Right lobe of liver (tissue), 6 donors: ENCODE measurements around the gene C12orf42. TPM values are rescaled to one million over a fixed set of nuclear protein-coding genes. Genes with fewer than 3 reads are reported as not detected.
A peak's percentile ranks its signal among the peaks of the same experiment; 100 is the strongest.

Experiments
- ATAC-seq, 4 donors: fragments of 200-7000 bp; cut with Tn5 transposase; one replicate each; pipeline ENCODE4 v1.9.1; 2020; ENCODE audit warnings: mild to moderate bottlenecking in 4 of 4, moderate library complexity in 4 of 4
- DNase-seq, 3 donors: peaks; one replicate each; pipeline ENCODE4 v3.0.0-alpha.2; 2020
- H3K27ac ChIP-seq, 3 donors: fragments of 200-600 bp; one replicate each; pipeline ENCODE4 v1.8.0; 2022
- H3K27me3 ChIP-seq, 2 donors: fragments of 200-600 bp; one replicate each; pipeline ENCODE4 v1.8.0; 2022
- H3K36me3 ChIP-seq, 4 donors: fragments of 200-600 bp; sonication (generic) in 1 of 4; one replicate each; pipeline versions ENCODE4 v1.5.1 to v1.8.0; 2017 to 2022; ENCODE audit warnings: control low read depth in 1 of 4
- H3K4me1 ChIP-seq, 4 donors: fragments of 200-600 bp; sonication (generic) in 1 of 4; one replicate each; pipeline versions ENCODE4 v1.5.1 to v1.8.0; 2017 to 2022; ENCODE audit warnings: control low read depth in 1 of 4
- H3K4me3 ChIP-seq, 3 donors: fragments of 200-600 bp; one replicate each; pipeline ENCODE4 v1.8.0; 2022
- H3K9me3 ChIP-seq, 4 donors: fragments of 200-600 bp; sonication (generic) in 1 of 4; one replicate each; pipeline versions ENCODE4 v1.5.1 to v1.8.0; 2017 to 2022; ENCODE audit warnings: control low read depth in 1 of 4
- CTCF ChIP-seq, 4 donors: fragments of 200-600 bp in 3 of 4; fragments of 450-650 bp in 1 of 4; IDR thresholded peaks; one replicate each; pipeline versions ENCODE4 v1.5.1 to v1.8.0; 2016 to 2022; ENCODE audit warnings: antibody characterized with exemption in 4 of 4, mild to moderate bottlenecking in 2 of 4
- POLR2A ChIP-seq: fragments of 450-650 bp; IDR thresholded peaks from one replicate; pipeline ENCODE4 v1.6.1; 2017; ENCODE audit warnings: antibody characterized with exemption, mild to moderate bottlenecking
- WGBS: methylation state at CpG from one replicate; pipeline ENCODE4 v1.1.6; 2018; ENCODE audit warnings: low coverage, low lambda C conversion rate; ENCODE audit not compliant: insufficient coverage; ENCODE audit errors: missing lambda C conversion rate; 5-methylcytosine and 5-hydroxymethylcytosine counted together
- intact Hi-C, 2 donors: fragments of 100-400 bp; cut with DNase I; formaldehyde crosslinking; loops; one replicate each; pipeline versions ENCODE4 v1.11.2 to v1.14.1; 2022
- total RNA-seq, 6 experiments: library from RNA; depleted of rRNA in 2 of 6; stranded (reverse); fragments of >200 nt in 2 of 6; fragmentation: NEBNext Ultra II Directional in 3 of 6; extraction: Animal tissue kit (Norgen Biotek cat#: 25700) in 3 of 6; gene quantifications; one replicate each; pipeline versions ENCODE4 v1.1.0 to v1.2.4, GENCODE V29; 2016 to 2023
- donor health status: DM: no; HTN: yes; CAD: no.
- donor health status: DM: no; HTN: no; CAD: no.
- donor health status: DM: no; HTN: no; CAD: no.
- donor health status: DM: no; HTN: yes; CAD: no.
- donor health status: DM: no; HTN: yes; CAD: no.

The C12orf42 gene
- total RNA-seq, 6 experiments from 2014 or later = not detected

DNA sequence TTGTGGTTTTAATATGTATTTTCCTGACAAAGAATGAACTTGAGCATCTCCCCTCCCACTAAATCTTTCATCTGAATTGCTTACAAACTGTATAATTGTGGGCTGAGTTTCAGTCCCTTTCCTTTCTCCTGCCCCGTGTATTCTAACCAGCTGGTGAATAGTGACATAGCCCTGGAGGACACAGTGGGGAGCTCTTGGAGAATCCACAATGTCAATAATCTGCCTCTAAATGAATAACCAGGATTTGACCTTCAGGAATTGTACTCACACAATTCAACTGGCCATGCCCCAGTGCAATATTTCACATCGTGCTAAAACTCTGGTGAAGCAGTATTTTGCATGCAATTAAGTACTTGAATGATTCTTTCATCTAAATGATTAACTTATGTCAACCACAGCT, 177.2 kb downstream of the C12orf42 start:
- no peak for TF ChIP-seq CTCF (IDR thresholded peaks at IDR 0.05)
- TF ChIP-seq POLR2A = no peak
- 29% methylated on average over 2 of the region's 2 CpGs for WGBS
- Histone ChIP-seq H3K4me3 (no peak overlapping the region), H3K36me3 (no peaks in the 10 kb centered on the region), H3K4me1 (no peaks in the 10 kb centered on the region), H3K27me3 (no peaks in the 10 kb centered on the region), H3K9me3 (no peaks in the 10 kb centered on the region), H3K27ac (no peak overlapping the region)
- intact Hi-C loops = no loop called here
- ATAC-seq = no peak
- no peak for DNase-seq

- intact Hi-C loops = no loop called here
Measured at GRCh38 chr12:103317220-103317619, 178.5 kb downstream of the C12orf42 start.

GRCh38 chr12:103314786-103315185, 181.0 kb downstream of the C12orf42 start:
- 26% methylated on average over 2 of the region's 2 CpGs for WGBS
- DNase-seq = no peak

More at GRCh38 chr12:103317220-103317619, 178.5 kb downstream of the C12orf42 start:
- no peak overlapping the region for H3K27ac ChIP-seq
- no peak for DNase-seq
- TF ChIP-seq CTCF (IDR thresholded peaks at IDR 0.05) (no peak), POLR2A (no peak)
- no peaks in the 10 kb centered on the region for H3K27me3 ChIP-seq
- no peak for ATAC-seq
- H3K9me3 ChIP-seq = no peaks in the 10 kb centered on the region
- 78% methylated on average over 1 of the region's 1 CpG for WGBS
- H3K4me1 ChIP-seq = no peaks in the 10 kb centered on the region
- H3K4me3 ChIP-seq = no peak overlapping the region
- H3K36me3 ChIP-seq = no peaks in the 10 kb centered on the region

GRCh38 chr12:103313894-103314293, 181.9 kb downstream of the C12orf42 start:
- no peaks in the 10 kb centered on the region for H3K4me1 ChIP-seq
- DNase-seq (no peak), ATAC-seq (no peak)
- H3K36me3 ChIP-seq = no peaks in the 10 kb centered on the region
- H3K4me3 ChIP-seq = no peak overlapping the region
- 85% methylated on average over 1 of the region's 1 CpG for whole genome bisulfite sequencing
- H3K27me3 ChIP-seq = no peaks in the 10 kb centered on the region
- no peak for TF ChIP-seq POLR2A
- no peak for TF ChIP-seq CTCF (IDR thresholded peaks at IDR 0.05)
- no peak overlapping the region for H3K27ac ChIP-seq
- intact Hi-C loops = no loop called here
- no peaks in the 10 kb centered on the region for H3K9me3 ChIP-seq

More at GRCh38 chr12:103314786-103315185, 181.0 kb downstream of the C12orf42 start:
- Histone ChIP-seq H3K27me3 (no peaks in the 10 kb centered on the region), H3K27ac (no peak overlapping the region), H3K9me3 (no peaks in the 10 kb centered on the region), H3K36me3 (no peaks in the 10 kb centered on the region), H3K4me3 (no peak overlapping the region), H3K4me1 (no peaks in the 10 kb centered on the region)
- TF ChIP-seq CTCF (IDR thresholded peaks at IDR 0.05) (no peak), POLR2A (no peak)
- ATAC-seq = peak in 3 of 4 donors; percentile 23 to 81 (median 53)
- intact Hi-C loops = no loop called here
